ENCODE data around the gene HS3ST2.

DNA sequence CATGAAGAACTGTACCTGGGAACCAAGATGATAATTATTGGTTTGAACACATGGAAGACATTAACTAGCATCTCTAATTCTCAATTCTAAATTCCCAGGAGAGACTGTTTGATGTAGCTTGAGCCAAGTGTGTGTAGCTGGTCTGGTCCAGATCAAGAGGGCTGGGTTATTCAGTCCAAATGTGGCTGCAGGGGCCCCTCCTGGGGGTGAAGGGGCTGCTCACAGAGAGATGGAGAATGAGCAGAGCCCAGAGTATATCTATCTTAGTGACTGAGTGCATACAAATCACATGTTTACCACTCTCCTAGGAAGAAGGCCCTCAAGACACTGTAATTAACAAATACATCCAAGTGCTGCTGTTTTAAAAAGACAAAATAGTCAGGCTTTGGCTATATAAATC, 50.4 kb downstream of the HS3ST2 start:
- no peak for TF ChIP-seq CTCF (IDR thresholded peaks at IDR 0.05; ENCODE audit: low read depth, low read length, poor library complexity, severe bottlenecking)
- no peak for TF ChIP-seq EZH2phosphoT487 (IDR thresholded peaks at IDR 0.05; ENCODE audit: borderline replicate concordance, low read length)
